COLO829 (cell line): ENCODE measurements around the gene LRRTM3.

Experiments used
- DNase-seq: peaks from one replicate; pipeline ENCODE4 v3.0.0; 2012; ENCODE audit warnings: low spot score

Gene LRRTM3

GRCh38 chr10:67022099-67022498, 96.3 kb downstream of the LRRTM3 start:
- no peak for DNase-seq

DNA sequence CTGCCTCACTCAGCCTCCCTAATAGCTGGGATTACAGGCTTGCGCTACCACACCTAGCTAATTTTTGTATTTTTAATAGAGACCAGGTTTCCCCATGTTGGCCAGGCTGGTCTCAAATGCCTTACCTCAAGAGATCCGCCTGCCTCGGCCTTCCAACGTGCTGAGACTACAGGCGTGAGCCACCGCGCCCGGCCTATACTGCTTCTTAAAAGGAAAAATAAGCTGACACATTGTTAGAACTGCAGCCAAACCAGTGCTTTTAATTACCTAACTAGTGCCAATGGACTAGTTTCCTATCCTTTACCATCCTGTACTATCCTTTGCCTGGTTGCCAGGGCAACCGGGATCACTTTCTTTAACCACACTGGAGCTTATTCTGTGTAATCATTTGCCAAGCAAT, 108.0 kb downstream of the LRRTM3 start:
- DNase-seq, result no peak

- DNase-seq, result no peak
These were observed 111.0 kb downstream of the LRRTM3 start for GRCh38 chr10:67036808-67037207.

GRCh38 chr10:67043041-67043440, 117.2 kb downstream of the LRRTM3 start:
- DNase-seq, result no peak

GRCh38 chr10:67045404-67045803, 119.6 kb downstream of the LRRTM3 start:
- no peak for DNase-seq

GRCh38 chr10:67046507-67046906, 120.7 kb downstream of the LRRTM3 start:
- no peak for DNase-seq

- DNase-seq, result no peak
These were observed 124.2 kb downstream of the LRRTM3 start for GRCh38 chr10:67049988-67050387.

DNA sequence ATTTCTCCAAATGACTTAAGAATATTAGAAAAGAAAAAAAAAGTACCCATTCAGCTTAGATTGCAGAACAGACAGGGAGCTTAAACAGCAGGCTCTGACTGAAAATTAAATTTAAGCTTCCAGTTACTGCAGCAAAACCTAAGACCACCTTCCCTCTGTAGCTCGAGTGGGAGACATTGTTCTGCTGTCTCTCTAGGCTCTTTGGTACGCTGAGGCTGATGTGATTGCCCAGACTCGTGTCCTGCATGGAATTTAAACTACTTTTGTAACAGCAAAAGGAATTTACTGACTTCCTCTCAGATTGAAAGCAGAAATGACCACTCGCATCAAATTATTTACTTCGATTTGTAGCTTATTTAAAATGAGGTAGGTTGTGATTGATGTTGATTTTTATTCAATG, 124.6 kb downstream of the LRRTM3 start:
- DNase-seq, result no peak

- no peak for DNase-seq
These were observed 146.8 kb downstream of the LRRTM3 start for GRCh38 chr10:67072654-67073053.

- DNase-seq, result no peak
These were observed 149.7 kb downstream of the LRRTM3 start for GRCh38 chr10:67075491-67075971.

GRCh38 chr10:67076144-67076543, 150.3 kb downstream of the LRRTM3 start:
- DNase-seq, result no peak

- no peak for DNase-seq
These were observed 151.5 kb downstream of the LRRTM3 start for GRCh38 chr10:67077376-67077775.

GRCh38 chr10:67079126-67079525, 153.3 kb downstream of the LRRTM3 start:
- DNase-seq, result no peak

DNA sequence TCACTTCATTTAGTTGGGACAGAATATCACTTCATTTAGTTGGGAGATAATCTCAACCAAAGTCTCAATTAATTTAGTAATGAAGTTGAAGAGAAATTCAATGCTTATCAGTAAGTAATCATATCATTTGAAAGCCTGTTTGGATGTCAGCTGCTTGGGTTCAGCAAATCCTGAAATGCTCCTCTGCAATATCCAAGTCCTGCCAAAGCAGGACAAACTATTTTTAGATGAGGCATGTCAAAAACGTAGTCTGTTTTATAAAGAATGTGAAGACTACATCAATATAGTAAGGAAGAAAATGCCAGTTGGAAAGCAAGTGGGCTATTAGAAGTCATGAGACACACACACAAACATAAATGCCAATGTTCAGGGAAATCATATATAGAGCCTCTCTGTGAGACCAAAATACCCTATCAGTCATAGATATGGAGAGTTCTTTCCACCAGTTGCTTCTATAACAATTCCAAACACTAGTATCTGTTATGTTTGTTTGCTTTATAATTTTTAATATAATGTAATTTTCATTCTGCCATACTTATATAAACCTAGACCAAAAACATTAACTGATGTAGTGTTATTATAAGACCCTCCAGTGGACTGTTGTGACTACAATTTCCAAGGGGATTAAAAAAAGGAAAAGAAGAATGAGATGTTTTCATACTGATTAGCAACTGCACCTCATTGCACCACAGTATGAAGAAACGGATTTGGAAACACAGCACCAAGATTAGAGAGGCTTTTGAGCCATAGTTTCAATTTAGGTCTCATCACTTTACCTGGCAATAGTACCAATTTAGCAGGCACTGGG, 160.7 kb downstream of the LRRTM3 start:
- no peak for DNase-seq

GRCh38 chr10:67087135-67087425, 161.2 kb downstream of the LRRTM3 start:
- no peak for DNase-seq

DNA sequence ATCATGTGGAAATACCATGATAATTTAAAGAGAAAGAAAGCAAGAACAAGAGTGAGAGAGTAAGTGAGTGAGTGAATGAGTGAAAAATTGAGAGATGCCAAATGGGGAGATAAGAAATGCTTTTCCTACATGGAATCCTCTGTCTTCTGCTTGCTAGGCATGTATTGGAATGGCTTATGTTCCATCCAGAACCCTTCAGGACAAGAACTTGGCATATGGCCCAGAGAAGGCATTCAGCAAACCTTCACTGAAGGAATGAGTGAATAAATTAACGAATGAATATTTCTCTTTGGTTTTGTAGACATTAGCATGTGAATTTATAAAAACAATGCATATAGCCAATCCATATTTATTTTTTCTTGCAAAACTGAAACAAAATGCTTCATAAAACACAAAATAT, 162.2 kb downstream of the LRRTM3 start:
- no peak for DNase-seq

DNA sequence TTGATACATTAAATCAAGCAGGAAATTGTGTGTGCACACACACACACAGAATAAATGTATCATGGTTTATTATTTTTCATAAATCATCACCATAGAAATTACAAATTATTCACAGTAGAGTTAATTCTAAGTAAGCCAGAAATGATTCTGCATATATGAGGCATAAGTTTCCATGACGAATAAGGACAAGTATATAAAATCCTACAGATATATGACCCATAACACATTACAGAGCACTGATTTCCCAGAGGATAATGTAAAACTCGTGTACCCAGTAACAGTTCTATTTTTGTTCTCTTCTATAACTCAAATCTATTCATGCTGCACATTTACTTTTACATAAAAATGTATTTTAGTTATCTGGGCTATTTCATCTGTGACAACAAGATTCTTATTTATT, 169.7 kb downstream of the LRRTM3 start:
- DNase-seq, result no peak

DNA sequence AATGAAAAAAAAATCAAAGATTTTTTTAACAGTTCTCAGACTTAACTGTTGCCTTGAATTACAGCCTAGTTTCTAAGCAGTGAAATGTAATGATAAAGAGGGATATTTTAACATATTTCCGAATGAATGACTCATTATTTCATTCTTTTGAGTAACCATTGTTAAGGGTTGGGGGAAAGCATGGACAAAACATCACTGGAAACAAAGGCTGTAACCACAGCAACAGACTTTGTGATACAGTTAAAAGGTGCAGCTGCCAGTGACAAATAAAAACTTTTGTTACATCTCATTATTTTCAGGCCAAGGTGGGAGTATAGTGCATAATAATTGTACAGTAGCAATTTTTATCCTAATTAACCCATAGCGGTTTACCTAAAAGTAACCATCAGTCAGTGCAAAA, 172.6 kb downstream of the LRRTM3 start:
- no peak for DNase-seq

GRCh38 chr10:67100951-67101350, 175.1 kb downstream of the LRRTM3 start:
- no peak for DNase-seq

DNA sequence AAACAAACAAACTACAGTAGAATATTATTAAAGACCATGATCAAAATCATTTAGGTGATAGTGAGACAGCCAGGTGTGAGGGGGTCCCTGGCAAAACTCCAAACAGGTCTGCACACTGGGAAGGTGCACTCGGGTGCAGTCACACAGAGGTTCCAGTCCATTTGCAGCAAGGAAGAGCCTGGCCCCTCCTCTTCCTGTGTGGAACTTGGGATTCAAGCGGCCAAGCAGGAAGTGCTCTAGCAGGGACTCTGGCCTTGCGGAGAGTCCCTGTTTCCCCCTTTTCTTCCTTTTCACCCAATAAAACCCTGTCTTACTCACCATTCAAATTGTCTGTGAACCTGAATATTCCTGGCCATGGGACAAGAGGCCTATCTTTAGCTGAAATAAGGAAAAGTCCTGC, 181.8 kb downstream of the LRRTM3 start:
- no peak for DNase-seq

DNA sequence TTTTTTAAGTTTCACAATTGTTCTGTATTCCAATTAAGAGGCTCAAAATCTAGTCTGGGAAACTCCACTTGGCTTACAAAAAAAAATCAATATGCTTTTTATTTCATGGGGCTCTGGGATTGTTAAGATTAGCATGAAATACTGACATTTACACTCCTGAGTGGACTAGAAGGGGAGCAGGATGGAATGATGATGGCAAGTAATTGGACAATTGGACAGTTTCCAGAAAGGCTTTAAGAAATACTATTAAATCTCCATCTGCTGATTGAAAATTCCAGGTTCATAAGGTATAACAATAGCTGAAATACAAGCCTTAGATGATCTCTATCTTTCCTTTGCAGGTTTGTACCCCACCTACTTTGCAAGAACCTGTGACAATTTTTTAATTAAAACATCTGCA, 184.4 kb downstream of the LRRTM3 start:
- DNase-seq, result no peak

GRCh38 chr10:67112765-67113164, 186.9 kb downstream of the LRRTM3 start:
- no peak for DNase-seq

DNA sequence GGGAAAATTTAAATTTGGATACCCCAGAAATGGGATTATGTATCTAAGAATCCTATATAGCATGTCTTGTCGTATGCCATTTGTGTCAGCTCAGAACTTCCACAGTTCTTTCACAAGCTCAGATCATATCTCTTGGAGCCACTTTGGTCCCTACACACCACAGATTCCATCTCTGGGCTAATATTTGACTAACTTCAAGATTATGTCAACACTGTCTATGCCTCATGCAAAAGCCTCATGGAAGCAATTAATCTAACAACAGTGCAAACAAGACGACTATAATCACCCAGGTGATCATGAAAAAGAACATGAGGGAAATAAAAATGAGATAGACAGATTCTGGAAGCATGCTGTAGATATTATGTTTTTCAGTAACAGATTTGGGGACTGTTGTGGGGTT, 189.1 kb downstream of the LRRTM3 start:
- no peak for DNase-seq

GRCh38 chr10:67115972-67116371, 190.1 kb downstream of the LRRTM3 start:
- no peak for DNase-seq
